SU-DHL-6 (cell line): ENCODE measurements around the gene DNAJC10.

Experiments used
- CTCF ChIP-seq: fragments of 200-600 bp; sonication (generic); IDR thresholded peaks from one replicate; pipeline ENCODE4 v1.5.1; 2017; ENCODE audit warnings: antibody characterized with exemption, mild to moderate bottlenecking, low read length, moderate library complexity; ENCODE audit not compliant: insufficient read depth, poor library complexity, severe bottlenecking
- EZH2phosphoT487 ChIP-seq: fragments of 200-600 bp; sonication (generic), shearing (Covaris generic); conservative IDR thresholded peaks from 2 replicates; pipeline ENCODE4 v1.6.1; 2018; ENCODE audit warnings: mild to moderate bottlenecking, antibody characterized with exemption, low read length, moderate library complexity, mixed read lengths

- no peak for TF ChIP-seq CTCF
- TF ChIP-seq EZH2phosphoT487 = no peak
Observed at GRCh38 chr2:182784777-182785176, 68.7 kb downstream of the DNAJC10 start.
